ENCODE measurements around the gene INMT. TPM values are rescaled to one million over a fixed set of nuclear protein-coding genes. Genes with fewer than 3 reads are reported as not detected.

Gene INMT
- total RNA-seq, 1 experiment from 2014 or later, result 0.17 TPM

- DNase-seq (ENCODE audit: low spot score), result no peak
- in situ Hi-C loops (cut with HindIII; ENCODE audit: low sequenced_read_pairs), result no loop called here
Observed at GRCh38 chr7:30772984-30773383, 21.0 kb downstream of the INMT start.

GRCh38 chr7:30775992-30776391 lies 24.1 kb downstream of the INMT start:
- in situ Hi-C loops (cut with HindIII; ENCODE audit: low sequenced_read_pairs), result no loop called here
- DNase-seq (ENCODE audit: low spot score), result no peak

- in situ Hi-C loops (cut with HindIII; ENCODE audit: low sequenced_read_pairs), result no loop called here
- DNase-seq (ENCODE audit: low spot score), result no peak
Observed at GRCh38 chr7:30776971-30777370, 25.0 kb downstream of the INMT start.

- in situ Hi-C loops (cut with HindIII; ENCODE audit: low sequenced_read_pairs), result no loop called here
- no peak for DNase-seq (ENCODE audit: low spot score)
Observed at GRCh38 chr7:30778255-30779025, 26.5 kb downstream of the INMT start.

- in situ Hi-C loops (cut with HindIII; ENCODE audit: low sequenced_read_pairs), result no loop called here
- DNase-seq (ENCODE audit: low spot score), result no peak
Observed at GRCh38 chr7:30779574-30779973, 27.6 kb downstream of the INMT start.

- in situ Hi-C loops (cut with HindIII; ENCODE audit: low sequenced_read_pairs), result no loop called here
Observed at GRCh38 chr7:30780941-30781340, 29.0 kb downstream of the INMT start.

GRCh38 chr7:30782690-30783089 lies 30.8 kb downstream of the INMT start:
- in situ Hi-C loops (cut with HindIII; ENCODE audit: low sequenced_read_pairs), result no loop called here
- no peak for DNase-seq (ENCODE audit: low spot score)

More at GRCh38 chr7:30780941-30781340, 29.0 kb downstream of the INMT start:
- DNase-seq (ENCODE audit: low spot score), result peak; percentile 29

GRCh38 chr7:30785786-30786185 lies 33.9 kb downstream of the INMT start:
- in situ Hi-C loops (cut with HindIII; ENCODE audit: low sequenced_read_pairs), result no loop called here
- peak; percentile 72 for DNase-seq (ENCODE audit: low spot score)

- DNase-seq (ENCODE audit: low spot score), result no peak
- in situ Hi-C loops (cut with HindIII; ENCODE audit: low sequenced_read_pairs), result no loop called here
Observed at GRCh38 chr7:30787486-30787885, 35.6 kb downstream of the INMT start.

- in situ Hi-C loops (cut with HindIII; ENCODE audit: low sequenced_read_pairs), result no loop called here
Observed at GRCh38 chr7:30788640-30789333, 36.9 kb downstream of the INMT start.

GRCh38 chr7:30789334-30789711 lies 37.4 kb downstream of the INMT start:
- in situ Hi-C loops (cut with HindIII; ENCODE audit: low sequenced_read_pairs), result no loop called here
- DNase-seq (ENCODE audit: low spot score), result no peak

More at GRCh38 chr7:30788640-30789333, 36.9 kb downstream of the INMT start:
- DNase-seq (ENCODE audit: low spot score), result peak; percentile 50

GRCh38 chr7:30790356-30790755 lies 38.4 kb downstream of the INMT start:
- DNase-seq (ENCODE audit: low spot score), result no peak
- in situ Hi-C loops (cut with HindIII; ENCODE audit: low sequenced_read_pairs), result no loop called here

- in situ Hi-C loops (cut with HindIII; ENCODE audit: low sequenced_read_pairs), result no loop called here
- DNase-seq (ENCODE audit: low spot score), result no peak
Observed at GRCh38 chr7:30791114-30791513, 39.2 kb downstream of the INMT start.

GRCh38 chr7:30795161-30795948 lies 43.4 kb downstream of the INMT start:
- in situ Hi-C loops (cut with HindIII; ENCODE audit: low sequenced_read_pairs), result no loop called here
- DNase-seq (ENCODE audit: low spot score), result no peak

- in situ Hi-C loops (cut with HindIII; ENCODE audit: low sequenced_read_pairs), result no loop called here
- no peak for DNase-seq (ENCODE audit: low spot score)
Observed at GRCh38 chr7:30796105-30796869, 44.4 kb downstream of the INMT start.

- in situ Hi-C loops (cut with HindIII; ENCODE audit: low sequenced_read_pairs), result no loop called here
Observed at GRCh38 chr7:30797176-30798040, 45.5 kb downstream of the INMT start.

GRCh38 chr7:30799206-30799975 lies 47.5 kb downstream of the INMT start:
- in situ Hi-C loops (cut with HindIII; ENCODE audit: low sequenced_read_pairs), result no loop called here

More at GRCh38 chr7:30797176-30798040, 45.5 kb downstream of the INMT start:
- DNase-seq (ENCODE audit: low spot score), result no peak

More at GRCh38 chr7:30799206-30799975, 47.5 kb downstream of the INMT start:
- peak; percentile 96 for DNase-seq (ENCODE audit: low spot score)
